ENCODE measurements around the gene ROMO1.

Gene ROMO1

GRCh38 chr20:35663516-35664465 lies 35.4 kb upstream of the ROMO1 start:
- peak; percentile 76 for DNase-seq (ENCODE audit: low spot score)
- H3K27ac ChIP-seq, result peak overlapping the region; percentile 97
- TF ChIP-seq CTCF (IDR thresholded peaks at IDR 0.05), result no peak
- H3K4me3 ChIP-seq, result peak overlapping the region; percentile 88

- H3K27ac ChIP-seq, result peak within 1 kb of the TSS; percentile 97
- TF ChIP-seq CTCF (IDR thresholded peaks at IDR 0.05), result no peak
- DNase-seq (ENCODE audit: low spot score), result peak; percentile 95
- H3K4me3 ChIP-seq, result peak within 1 kb of the TSS; percentile 88
Observed at GRCh38 chr20:35664466-35665206, 34.6 kb upstream of the ROMO1 start, which contains the start of the genes CPNE1 and RBM12. Gene CPNE1, minus strand, starts transcription at chr20:35664900. Its CDS starts 31,977 bp downstream, at chr20:35632923. Gene RBM12, minus strand, starts transcription at chr20:35664900. Its CDS starts 9,578 bp downstream, at chr20:35655322.

- H3K27ac ChIP-seq, result no peak overlapping the region
- no peak for TF ChIP-seq CTCF (IDR thresholded peaks at IDR 0.05)
- DNase-seq (ENCODE audit: low spot score), result no peak
- H3K4me3 ChIP-seq, result no peak overlapping the region
Observed at GRCh38 chr20:35665949-35666288, 33.3 kb upstream of the ROMO1 start.

- no peak for TF ChIP-seq CTCF (IDR thresholded peaks at IDR 0.05)
- DNase-seq (ENCODE audit: low spot score), result no peak
- H3K4me3 ChIP-seq, result no peak overlapping the region
Observed at GRCh38 chr20:35669221-35669620, 30.0 kb upstream of the ROMO1 start.

GRCh38 chr20:35669681-35670080 lies 29.5 kb upstream of the ROMO1 start:
- no peak for TF ChIP-seq CTCF (IDR thresholded peaks at IDR 0.05)
- no peak overlapping the region for H3K27ac ChIP-seq
- no peak for DNase-seq (ENCODE audit: low spot score)

More at GRCh38 chr20:35669221-35669620, 30.0 kb upstream of the ROMO1 start:
- no peak overlapping the region for H3K27ac ChIP-seq

GRCh38 chr20:35673884-35674283 lies 25.3 kb upstream of the ROMO1 start:
- no peak for DNase-seq (ENCODE audit: low spot score)
- Histone ChIP-seq H3K27ac (no peak overlapping the region), H3K4me3 (no peak overlapping the region)
- TF ChIP-seq CTCF (IDR thresholded peaks at IDR 0.05), result no peak

More at GRCh38 chr20:35669681-35670080, 29.5 kb upstream of the ROMO1 start:
- H3K4me3 ChIP-seq, result no peak overlapping the region
